ENCODE data around the gene CLDN18. TPM values are rescaled to one million over a fixed set of nuclear protein-coding genes. Genes with fewer than 3 reads are reported as not detected.

Gene CLDN18
- total and polyA plus RNA-seq, 2 donors (not counting 1 experiment from before 2014, with no cell fraction given) = not detected

GRCh38 chr3:138066972-138067371 is 57.0 kb downstream of the CLDN18 start:
- ChIA-PET CTCF (interaction anchor here (1.0 to 2.9 kb wide), 4 partner anchors 9 to 849 kb away, joined by 3 to 12 read pairs (median 4); no protein-coding TSS in a partner anchor), POLR2A (no interaction called here)
- Histone ChIP-seq H3K4me1 (ENCODE audit: control insufficient read depth in 2 of 2, insufficient read depth in 2 of 2, low read length in 2 of 2) (no peaks in the 10 kb centered on the region), H3K9me3 (ENCODE audit: control extremely low read depth in 1 of 3, control insufficient read depth in 2 of 3, insufficient read depth in 1 of 3, low read length in 2 of 3) (no peaks in the 10 kb centered on the region), H3K9ac (ENCODE audit: low read length) (no peak overlapping the region), H3K27ac (ENCODE audit: low read length in 2 of 2) (no peak overlapping the region), H3K79me2 (ENCODE audit: control insufficient read depth, insufficient read depth, low read length) (no peaks in the 10 kb centered on the region), H3K4me3 (ENCODE audit: control extremely low read depth in 1 of 5, extremely low read depth in 1 of 5, insufficient read depth in 1 of 5, low read depth in 2 of 5, low read length in 4 of 5) (no peak overlapping the region), H3K27me3 (replicated peaks in 1 of 4; ENCODE audit: control extremely low read depth in 1 of 4, control insufficient read depth in 3 of 4, insufficient read depth in 4 of 4, low read length in 3 of 4) (no peaks in the 10 kb centered on the region), H3K4me2 (replicated peaks; ENCODE audit: low read depth, low read length, poor library complexity, severe bottlenecking) (no peak overlapping the region), H3K36me3 (replicated peaks in 1 of 2; ENCODE audit: control extremely low read depth in 1 of 2, control insufficient read depth in 1 of 2, extremely low read depth in 1 of 2, insufficient read depth in 2 of 2, low read length in 1 of 2) (no peaks in the 10 kb centered on the region), H2AFZ (ENCODE audit: insufficient read depth, low read depth, low read length, poor library complexity, severe bottlenecking) (no peak overlapping the region), H4K20me1 (ENCODE audit: control insufficient read depth, insufficient read depth, low read length, poor library complexity, severe bottlenecking) (no peaks in the 10 kb centered on the region)
- Mint-ChIP-seq H3K4me1 (no peaks in the 10 kb centered on the region), H3K9me3 (ENCODE audit: insufficient read depth) (no peaks in the 10 kb centered on the region), H3K4me3 (no peak overlapping the region), H3K27ac (no peak overlapping the region), H3K27me3 (peaks cover 14% of the 10 kb centered on the region)
- WGBS (ENCODE audit: insufficient coverage) = no CpG with 5 or more reads among the region's 3 CpGs
- intact Hi-C loops (cut with micrococcal nuclease) = no loop called here
- ATAC-seq (ENCODE audit: low read depth) = no peak
- no peak for TF ChIP-seq EZH2 (IDR thresholded peaks at IDR 0.05; ENCODE audit: borderline replicate concordance, insufficient read depth, low read depth, low read length, poor library complexity, severe bottlenecking)
- TF ChIP-seq CTCF (IDR thresholded peaks at IDR 0.05) = no peak
- DNase-seq = no peak

GRCh38 chr3:138068046-138068445 is 58.1 kb downstream of the CLDN18 start:
- intact Hi-C loops (cut with micrococcal nuclease) = loop anchor here (2.0 kb wide), 1 partner anchor 849 kb away; no protein-coding TSS in a partner anchor

More at GRCh38 chr3:138068046-138068445, 58.1 kb downstream of the CLDN18 start:
- no peak overlapping the region for H3K4me2 ChIP-seq (replicated peaks; ENCODE audit: low read depth, low read length, poor library complexity, severe bottlenecking)
- H3K79me2 ChIP-seq (ENCODE audit: control insufficient read depth, insufficient read depth, low read length) = no peaks in the 10 kb centered on the region
- CTCF ChIA-PET = interaction anchor here (1.3 to 2.9 kb wide), 4 partner anchors 12 to 848 kb away, joined by 3 to 12 read pairs (median 4); no protein-coding TSS in a partner anchor
- H3K9ac ChIP-seq (ENCODE audit: low read length) = no peak overlapping the region
- no peak overlapping the region for H3K27ac Mint-ChIP-seq
- no peaks in the 10 kb centered on the region for H3K4me1 ChIP-seq (ENCODE audit: control insufficient read depth in 2 of 2, insufficient read depth in 2 of 2, low read length in 2 of 2)
- H3K27me3 Mint-ChIP-seq = peaks cover 20% of the 10 kb centered on the region
- H3K9me3 ChIP-seq (ENCODE audit: control extremely low read depth in 1 of 3, control insufficient read depth in 2 of 3, insufficient read depth in 1 of 3, low read length in 2 of 3) = peaks cover 0 to 5% (median 0%) of the 10 kb centered on the region in 3 donors
- WGBS (ENCODE audit: insufficient coverage) = 82% methylated on average over 8 of the region's 8 CpGs
- H3K9me3 Mint-ChIP-seq (ENCODE audit: insufficient read depth) = no peaks in the 10 kb centered on the region
- no peaks in the 10 kb centered on the region for H3K4me1 Mint-ChIP-seq
- no peak overlapping the region for H3K27ac ChIP-seq (ENCODE audit: low read length in 2 of 2)
- ATAC-seq (ENCODE audit: low read depth) = no peak
- H3K4me3 Mint-ChIP-seq = no peak overlapping the region
- no peaks in the 10 kb centered on the region for H4K20me1 ChIP-seq (ENCODE audit: control insufficient read depth, insufficient read depth, low read length, poor library complexity, severe bottlenecking)
- TF ChIP-seq CTCF (IDR thresholded peaks at IDR 0.05) = no peak
- TF ChIP-seq EZH2 (IDR thresholded peaks at IDR 0.05; ENCODE audit: borderline replicate concordance, insufficient read depth, low read depth, low read length, poor library complexity, severe bottlenecking) = no peak
- H3K27me3 ChIP-seq (replicated peaks in 1 of 4; ENCODE audit: control extremely low read depth in 1 of 4, control insufficient read depth in 3 of 4, insufficient read depth in 4 of 4, low read length in 3 of 4) = no peaks in the 10 kb centered on the region
- no peak overlapping the region for H2AFZ ChIP-seq (ENCODE audit: insufficient read depth, low read depth, low read length, poor library complexity, severe bottlenecking)
- no peak for DNase-seq
- no peaks in the 10 kb centered on the region for H3K36me3 ChIP-seq (replicated peaks in 1 of 2; ENCODE audit: control extremely low read depth in 1 of 2, control insufficient read depth in 1 of 2, extremely low read depth in 1 of 2, insufficient read depth in 2 of 2, low read length in 1 of 2)
- POLR2A ChIA-PET = no interaction called here
- H3K4me3 ChIP-seq (ENCODE audit: control extremely low read depth in 1 of 5, extremely low read depth in 1 of 5, insufficient read depth in 1 of 5, low read depth in 2 of 5, low read length in 4 of 5) = no peak overlapping the region

All from B cell (primary cell).